Measurements from ENCODE around the gene CHRNB2. TPM values are rescaled to one million over a fixed set of nuclear protein-coding genes. Genes with fewer than 3 reads are reported as not detected.
"Not testable (repeated sequence)": the region's sequence is repeated elsewhere in the genome, so short reads cannot be mapped to it uniquely, and the experiment has no call there.

CHRNB2 gene
- total RNA-seq, 2 donors from 2014 or later, result 0.07 to 0.16 TPM

DNA sequence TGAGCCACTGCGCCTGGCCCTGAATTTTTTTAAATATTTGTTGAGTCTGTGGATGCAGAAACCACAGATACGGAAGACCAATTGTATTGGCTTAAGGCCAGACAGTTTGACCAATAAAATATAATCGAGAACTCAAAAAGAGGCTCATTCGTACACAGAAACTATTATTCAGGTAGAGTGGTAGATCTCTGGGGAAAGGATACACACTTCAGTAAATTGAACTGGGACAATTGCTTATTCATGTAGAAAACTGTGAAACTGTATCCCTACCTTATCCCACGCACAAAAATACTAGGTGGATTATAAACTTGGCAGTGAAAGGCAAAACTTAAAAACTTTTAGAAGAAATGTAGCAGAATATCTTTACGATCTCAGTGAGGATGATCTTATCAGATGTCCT lies 40.4 kb upstream of the CHRNB2 start:
- TF ChIP-seq, protein P1, sequence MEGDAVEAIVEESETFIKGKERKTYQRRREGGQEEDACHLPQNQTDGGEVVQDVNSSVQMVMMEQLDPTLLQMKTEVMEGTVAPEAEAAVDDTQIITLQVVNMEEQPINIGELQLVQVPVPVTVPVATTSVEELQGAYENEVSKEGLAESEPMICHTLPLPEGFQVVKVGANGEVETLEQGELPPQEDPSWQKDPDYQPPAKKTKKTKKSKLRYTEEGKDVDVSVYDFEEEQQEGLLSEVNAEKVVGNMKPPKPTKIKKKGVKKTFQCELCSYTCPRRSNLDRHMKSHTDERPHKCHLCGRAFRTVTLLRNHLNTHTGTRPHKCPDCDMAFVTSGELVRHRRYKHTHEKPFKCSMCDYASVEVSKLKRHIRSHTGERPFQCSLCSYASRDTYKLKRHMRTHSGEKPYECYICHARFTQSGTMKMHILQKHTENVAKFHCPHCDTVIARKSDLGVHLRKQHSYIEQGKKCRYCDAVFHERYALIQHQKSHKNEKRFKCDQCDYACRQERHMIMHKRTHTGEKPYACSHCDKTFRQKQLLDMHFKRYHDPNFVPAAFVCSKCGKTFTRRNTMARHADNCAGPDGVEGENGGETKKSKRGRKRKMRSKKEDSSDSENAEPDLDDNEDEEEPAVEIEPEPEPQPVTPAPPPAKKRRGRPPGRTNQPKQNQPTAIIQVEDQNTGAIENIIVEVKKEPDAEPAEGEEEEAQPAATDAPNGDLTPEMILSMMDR (IDR thresholded peaks at IDR 0.05), result no peak
- Histone ChIP-seq H3K9ac (ENCODE audit: low read depth in 2 of 2, low read length in 2 of 2) (no peak overlapping the region), H3K27ac (no peak overlapping the region), H3K27me3 (no peaks in the 10 kb centered on the region), H3K4me1 (no peaks in the 10 kb centered on the region), H3K9me3 (no peaks in the 10 kb centered on the region), H3K4me3 (no peak overlapping the region), H3K36me3 (no peaks in the 10 kb centered on the region)
- intact Hi-C loops (cut with DNase I), result no loop called here
- no peak for DNase-seq

- Histone ChIP-seq H3K4me1 (no peaks in the 10 kb centered on the region), H3K9me3 (no peaks in the 10 kb centered on the region), H3K36me3 (no peaks in the 10 kb centered on the region), H3K27me3 (no peaks in the 10 kb centered on the region), H3K9ac (ENCODE audit: low read depth in 2 of 2, low read length in 2 of 2) (no peak overlapping the region), H3K4me3 (no peak overlapping the region), H3K27ac (no peak overlapping the region)
- intact Hi-C loops (cut with DNase I), result no loop called here
- no peak for DNase-seq
- TF ChIP-seq, protein P1 (IDR thresholded peaks at IDR 0.05), result no peak
Measured at GRCh38 chr1:154529308-154529707, 38.3 kb upstream of the CHRNB2 start.

GRCh38 chr1:154531950-154532349 lies 35.6 kb upstream of the CHRNB2 start:
- H3K4me3 ChIP-seq; H3K9ac ChIP-seq (ENCODE audit: low read depth in 2 of 2, low read length in 2 of 2); H3K4me1 ChIP-seq; intact Hi-C loops (cut with DNase I); H3K27ac ChIP-seq; H3K27me3 ChIP-seq; DNase-seq; H3K9me3 ChIP-seq; H3K36me3 ChIP-seq: not testable (repeated sequence)

DNA sequence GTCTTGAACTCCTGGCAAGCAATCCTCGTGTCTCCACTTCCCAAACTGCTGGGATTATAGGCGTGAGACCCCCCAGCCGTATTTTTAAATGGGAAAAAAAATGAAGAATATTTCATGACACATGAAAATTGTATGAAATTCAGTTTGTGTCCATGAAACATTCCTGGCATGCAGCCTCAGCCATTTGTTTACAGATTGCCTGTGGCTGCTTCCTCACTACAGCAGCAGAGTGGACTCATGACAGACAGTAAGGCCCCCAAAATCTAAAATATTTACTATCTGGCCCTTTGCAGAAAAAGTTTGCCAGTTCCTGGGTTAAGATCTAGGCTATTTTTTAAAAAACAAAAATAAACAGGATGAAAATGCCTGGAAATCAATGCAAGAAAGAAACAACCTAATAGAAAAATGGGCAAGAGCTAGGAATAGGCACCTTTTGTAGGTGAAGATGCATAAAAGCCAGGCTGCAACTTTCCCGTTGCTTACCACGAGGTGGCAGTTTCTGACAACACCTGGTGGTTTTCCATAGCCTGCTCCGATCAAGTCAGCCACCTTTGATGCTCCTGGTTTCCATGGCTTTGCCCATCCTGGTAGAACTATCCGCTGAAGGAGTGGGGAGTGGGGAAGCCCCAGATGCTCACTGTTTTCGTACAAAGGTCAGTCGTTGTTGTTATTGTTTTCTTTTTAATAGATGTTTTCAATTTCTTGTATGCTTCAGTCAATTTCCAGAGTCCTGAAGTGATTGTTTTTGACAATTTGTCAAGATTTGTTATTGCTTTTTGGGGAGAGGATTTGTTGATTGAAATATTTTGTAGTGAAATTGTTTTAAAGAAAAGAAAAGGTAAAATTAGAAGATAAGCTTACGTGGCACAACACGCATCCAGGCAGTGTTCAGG lies 33.4 kb upstream of the CHRNB2 start:
- no peaks in the 10 kb centered on the region for H3K27me3 ChIP-seq
- no peak overlapping the region for H3K4me3 ChIP-seq
- H3K9me3 ChIP-seq, result no peaks in the 10 kb centered on the region
- DNase-seq, result peak; percentile 39
- H3K4me1 ChIP-seq, result no peaks in the 10 kb centered on the region
- H3K9ac ChIP-seq (ENCODE audit: low read depth in 2 of 2, low read length in 2 of 2), result no peak overlapping the region
- no peaks in the 10 kb centered on the region for H3K36me3 ChIP-seq
- no peak overlapping the region for H3K27ac ChIP-seq
- TF ChIP-seq, protein P1 (IDR thresholded peaks at IDR 0.05), result peak; percentile 32
- intact Hi-C loops (cut with DNase I), result no loop called here

- Histone ChIP-seq H3K27me3 (no peaks in the 10 kb centered on the region), H3K36me3 (no peaks in the 10 kb centered on the region)
- intact Hi-C loops (cut with DNase I), result no loop called here
Measured at GRCh38 chr1:154536570-154536969, 31.0 kb upstream of the CHRNB2 start.

More at GRCh38 chr1:154536570-154536969, 31.0 kb upstream of the CHRNB2 start:
- Histone ChIP-seq H3K4me1 (no peaks in the 10 kb centered on the region), H3K9me3 (no peaks in the 10 kb centered on the region), H3K27ac (no peak overlapping the region), H3K4me3 (no peak overlapping the region), H3K9ac (ENCODE audit: low read depth in 2 of 2, low read length in 2 of 2) (no peak overlapping the region)
- no peak for DNase-seq
- TF ChIP-seq, protein P1 (IDR thresholded peaks at IDR 0.05), result no peak
